GM12878 (cell line): ENCODE data around the gene TRHDE.

Source experiments
- EZH2 ChIP-seq: IDR thresholded peaks from 2 replicates; pipeline ENCODE4 v1.6.1; 2012; ENCODE audit warnings: low read depth, mild to moderate bottlenecking, control low read depth, inconsistent platforms, low read length, borderline replicate concordance; ENCODE audit not compliant: control insufficient read depth
- ZNF274 ChIP-seq: IDR thresholded peaks from one replicate; pipeline ENCODE4 v1.8.0; 2011; ENCODE audit not compliant: insufficient read length, insufficient read depth

GRCh38 chr12:72228424-72228823, 43.7 kb upstream of the TRHDE start:
- no peak for TF ChIP-seq EZH2
- TF ChIP-seq ZNF274: no peak
